HG03159 (cell line): ENCODE data around the gene CAPN14.

Experiments
- ATAC-seq: cut with Tn5 transposase; IDR thresholded peaks from one replicate; pipeline ENCODE4 v1.9.1; 2021; ENCODE audit warnings: mild to moderate bottlenecking, moderate library complexity; ENCODE audit not compliant: unreplicated experiment

Gene CAPN14

DNA sequence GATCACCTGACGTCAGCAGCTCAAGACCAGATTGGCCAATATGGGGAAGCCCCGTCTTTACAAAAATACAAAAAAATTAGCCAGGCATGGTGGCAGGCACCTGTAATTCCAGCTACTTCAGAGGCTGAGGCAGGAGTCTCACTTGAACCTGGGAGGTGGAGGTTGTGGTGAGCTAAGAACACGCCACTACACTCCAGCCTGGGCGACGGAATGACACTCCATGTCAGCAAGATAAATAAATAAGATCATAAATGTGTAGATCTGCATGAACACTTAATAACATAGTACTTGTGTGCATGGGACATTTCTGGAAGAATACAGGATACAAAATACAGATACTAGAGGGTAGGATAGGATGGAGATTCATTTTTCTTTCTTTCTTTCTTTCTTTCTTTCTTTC lies 25.7 kb upstream of the CAPN14 start:
- ATAC-seq: no peak

DNA sequence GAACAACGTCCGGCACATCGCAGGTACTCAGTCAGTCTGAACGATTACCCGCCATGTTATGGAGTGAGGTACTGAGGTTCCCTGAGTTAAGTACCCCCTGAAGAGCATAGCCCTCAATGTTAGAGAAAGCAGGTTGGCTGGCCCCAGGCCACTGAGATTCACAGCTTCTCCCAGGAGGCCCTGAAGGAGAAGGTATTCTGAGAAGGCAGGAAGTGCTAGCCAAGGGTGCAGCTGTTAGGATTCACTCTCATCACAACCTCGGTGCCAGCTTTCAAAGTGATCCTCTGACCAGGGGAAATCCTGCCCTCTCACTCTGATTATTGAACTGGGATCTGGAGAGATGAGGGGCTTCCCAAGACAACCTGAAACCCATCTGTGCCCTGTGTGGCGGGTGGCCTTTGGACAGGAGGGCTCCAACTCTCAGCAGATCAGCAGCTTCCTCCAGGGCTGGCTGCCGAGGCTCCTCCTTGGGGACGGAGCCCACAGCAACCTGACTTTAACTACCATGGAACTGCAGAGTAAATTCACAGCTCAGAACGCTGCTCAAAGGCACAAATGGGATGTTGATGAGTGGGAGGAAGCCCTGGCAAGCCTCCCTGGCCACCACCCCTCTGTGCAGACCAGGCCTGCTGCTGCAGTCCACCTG lies 24.4 kb upstream of the CAPN14 start:
- no peak for ATAC-seq

DNA sequence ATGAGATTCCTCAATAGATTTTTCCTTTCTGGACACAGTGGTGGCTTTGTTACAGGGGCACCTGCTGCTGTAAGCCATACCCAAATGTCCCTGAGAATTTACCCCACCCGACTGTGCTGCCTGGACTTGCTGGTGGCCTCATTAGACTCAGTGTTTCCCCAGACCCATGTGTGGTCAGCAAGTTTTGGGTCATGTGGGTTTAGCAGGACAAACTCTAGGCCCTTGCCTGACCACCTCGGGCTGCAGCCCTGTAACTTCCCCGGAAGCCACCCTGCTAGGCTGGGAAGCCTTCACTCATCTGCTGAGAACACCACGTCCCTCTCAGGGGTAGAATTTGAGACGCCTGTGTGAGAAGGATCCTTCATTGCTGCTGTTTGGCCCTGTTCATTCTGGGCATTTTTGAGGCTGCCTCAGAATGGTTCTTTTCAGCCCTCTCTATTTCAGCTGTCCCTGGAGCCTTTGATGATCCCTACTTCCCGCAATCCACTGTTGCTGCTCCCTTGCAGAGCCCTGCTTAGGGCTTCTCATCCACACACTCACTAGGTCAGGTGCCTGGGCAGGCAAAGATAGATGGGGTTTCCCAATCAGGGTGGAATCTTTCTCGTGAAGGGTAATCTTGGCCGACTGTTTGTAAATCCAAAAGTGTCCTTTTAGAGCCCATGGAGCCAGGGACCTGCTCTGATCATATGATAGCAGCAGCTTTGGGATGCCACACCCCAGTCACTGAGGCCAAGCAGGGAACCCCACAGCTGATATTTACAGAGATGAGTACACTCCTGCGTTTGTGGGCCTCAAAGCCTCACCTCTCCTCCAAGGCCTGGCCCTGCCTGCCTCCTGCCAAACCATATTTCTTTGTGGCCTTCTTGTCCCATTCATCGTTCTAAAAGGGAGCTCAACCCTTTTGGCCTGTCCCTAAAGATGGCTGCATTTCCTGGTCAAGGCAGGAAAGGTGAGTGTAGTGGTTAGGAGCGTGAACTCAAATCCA lies 23.4 kb upstream of the CAPN14 start:
- ATAC-seq: no peak

DNA sequence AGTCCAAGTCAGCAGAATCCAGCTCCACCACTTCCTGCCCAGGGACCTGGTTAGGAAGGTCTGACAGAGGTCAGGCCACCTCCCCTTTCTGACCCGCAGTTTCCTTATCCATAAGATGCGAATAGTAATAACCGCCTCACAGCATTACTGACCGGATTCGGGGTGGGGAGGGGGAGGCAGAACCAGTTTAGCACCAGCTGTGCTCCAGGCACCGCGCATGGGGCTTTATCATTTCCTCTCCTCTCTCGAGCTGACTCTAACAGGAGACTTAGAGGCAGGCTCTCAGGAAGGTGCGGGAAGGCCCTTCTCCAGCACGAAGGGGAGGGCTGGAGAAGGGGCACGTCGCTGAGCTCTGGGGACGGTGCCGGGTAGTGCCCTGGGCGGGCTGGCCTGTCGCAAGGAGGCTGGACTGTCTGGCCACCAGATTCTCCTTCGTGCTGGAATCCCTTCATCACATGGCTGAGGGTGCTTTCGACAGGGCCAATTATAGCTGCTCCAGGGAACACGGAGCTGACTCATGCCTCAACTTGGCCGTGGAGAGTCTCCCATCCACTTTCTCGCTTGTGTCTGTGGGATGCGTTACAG lies 22.4 kb upstream of the CAPN14 start:
- ATAC-seq: no peak

DNA sequence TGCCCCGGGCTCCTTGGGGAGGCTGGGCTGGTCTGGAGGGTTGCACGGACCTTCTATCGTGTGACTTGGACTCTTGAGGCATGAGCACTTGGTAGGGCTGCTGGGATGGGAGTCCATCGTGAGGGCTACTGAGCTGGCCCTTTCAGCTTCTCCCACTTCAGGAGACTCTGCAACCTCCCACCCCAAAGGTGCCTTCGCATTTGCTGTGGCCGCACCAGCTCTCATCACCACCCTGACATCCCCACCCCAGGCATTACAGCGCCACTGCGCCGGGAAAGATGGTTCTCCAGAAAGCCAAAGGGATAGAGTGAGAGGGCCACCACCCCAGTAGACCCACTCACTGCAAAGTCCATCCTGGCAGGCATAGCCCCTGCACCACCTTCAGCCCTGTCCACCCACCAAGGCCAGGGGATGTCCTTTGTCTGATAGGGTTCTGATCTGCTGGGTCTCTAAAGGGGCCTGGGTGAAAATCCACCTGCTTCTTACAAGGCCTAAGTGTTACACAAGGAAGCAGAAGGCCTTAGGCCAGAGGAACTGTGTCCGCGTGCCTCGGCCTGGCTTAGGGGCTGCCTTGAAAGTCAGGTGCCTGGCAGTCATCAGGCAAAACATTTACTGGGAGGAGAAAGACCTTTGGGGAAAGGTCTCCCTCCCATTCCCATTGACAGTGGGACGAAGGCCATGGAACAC lies 21.7 kb upstream of the CAPN14 start:
- no peak for ATAC-seq

DNA sequence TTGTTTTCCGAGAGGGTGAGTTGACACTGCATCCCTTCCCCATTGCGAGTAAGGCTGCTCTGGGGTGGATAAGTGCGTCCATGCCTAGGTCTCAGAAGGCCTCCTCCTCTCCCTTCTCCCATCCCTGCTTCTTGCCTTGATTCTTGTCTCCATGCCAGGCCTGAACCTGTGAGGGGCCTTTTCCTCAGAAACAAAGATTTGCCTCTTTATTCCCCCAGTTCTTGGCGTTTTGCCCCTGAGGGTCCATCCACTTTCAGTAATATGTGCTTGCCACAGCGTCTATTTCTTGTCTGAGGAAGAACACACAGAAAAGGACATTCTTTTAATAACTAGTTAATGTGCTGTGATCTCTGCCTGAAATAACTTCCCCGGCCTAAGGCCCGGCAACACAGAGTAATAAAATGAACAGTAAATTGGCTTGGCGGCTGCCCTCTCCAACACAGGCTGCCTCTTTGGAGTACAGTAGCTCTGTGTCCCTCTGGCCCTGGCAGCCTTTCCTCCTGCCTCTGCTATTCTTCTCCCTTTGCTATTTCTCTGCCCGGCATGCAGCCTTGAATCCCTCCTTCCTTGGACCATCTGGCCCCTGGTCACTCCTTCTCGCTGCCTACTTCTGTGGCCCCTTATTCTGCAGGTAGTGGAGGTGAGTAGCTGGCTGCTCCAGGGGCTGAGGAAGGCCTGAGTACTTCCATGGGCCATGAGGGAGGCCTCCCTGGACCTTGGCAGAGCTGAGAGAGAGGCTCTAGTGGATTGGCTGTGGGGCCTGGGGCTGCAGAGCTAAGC lies 21.0 kb upstream of the CAPN14 start:
- ATAC-seq: no peak

DNA sequence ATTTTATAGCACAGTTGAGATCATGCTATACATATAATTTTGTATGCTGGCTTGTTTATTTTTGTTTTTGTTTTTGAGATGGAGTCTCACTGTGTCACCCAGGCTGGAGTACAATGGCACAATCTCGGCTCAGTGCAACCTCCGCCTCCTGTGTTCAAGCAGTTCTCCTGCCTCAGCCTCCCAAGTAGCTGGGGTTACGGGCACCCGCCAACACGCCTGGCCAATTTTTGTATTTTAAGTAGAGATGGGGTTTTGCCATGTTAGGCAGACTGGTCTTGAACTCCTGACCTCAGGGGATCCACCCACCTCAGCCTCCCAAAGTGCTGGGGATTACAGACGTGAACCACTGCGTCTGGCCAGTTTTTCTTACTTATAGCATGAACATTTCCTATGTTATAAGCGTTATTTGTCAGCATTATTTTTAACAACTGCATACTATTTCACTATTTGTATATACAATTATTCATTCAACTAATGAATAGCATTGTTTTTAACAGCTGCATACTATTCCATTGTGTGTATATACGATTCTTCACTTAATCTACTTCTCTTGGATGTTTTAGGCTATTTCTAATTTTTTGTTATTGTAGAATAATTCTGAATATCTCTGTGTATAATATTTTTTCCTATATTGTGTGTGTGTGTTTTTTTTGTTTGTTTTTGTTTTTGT lies 20.2 kb upstream of the CAPN14 start:
- no peak for ATAC-seq

DNA sequence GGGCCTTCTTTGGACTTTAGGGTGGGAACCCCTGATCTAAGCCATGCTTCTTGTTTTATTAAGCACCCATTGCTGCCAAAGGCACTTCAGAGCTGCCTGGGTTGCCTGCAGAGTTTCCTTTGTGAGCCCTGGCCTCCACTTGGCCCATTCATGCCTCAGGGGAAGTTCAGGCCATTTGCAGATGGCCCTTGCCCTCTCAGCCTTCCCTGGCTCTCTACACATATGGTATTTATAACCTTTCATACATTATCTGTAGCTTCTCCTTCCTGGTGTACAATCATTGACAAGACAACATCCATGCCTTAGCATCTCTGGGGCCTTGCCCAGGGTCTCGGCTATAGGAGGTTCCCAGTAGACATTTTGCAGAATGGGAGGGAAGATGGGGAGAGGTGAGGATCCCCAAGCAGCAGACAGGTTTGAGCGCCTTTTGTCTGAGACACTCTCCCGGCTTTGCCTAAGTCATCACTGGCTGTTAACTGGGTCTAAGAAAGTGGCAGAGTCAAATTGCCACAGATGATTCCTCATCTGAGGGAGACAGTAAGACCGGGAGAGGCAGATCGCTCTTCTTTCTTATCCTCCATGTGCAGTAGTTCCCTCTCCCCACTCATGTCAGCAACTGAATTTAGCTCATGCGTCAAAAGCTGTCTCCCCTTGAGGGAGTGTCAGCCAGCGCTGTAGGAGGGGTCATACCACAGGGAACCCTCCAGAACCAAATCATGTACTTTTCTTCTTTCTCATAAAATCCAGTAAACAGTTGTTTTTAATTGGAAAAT lies 19.3 kb upstream of the CAPN14 start:
- ATAC-seq: no peak

DNA sequence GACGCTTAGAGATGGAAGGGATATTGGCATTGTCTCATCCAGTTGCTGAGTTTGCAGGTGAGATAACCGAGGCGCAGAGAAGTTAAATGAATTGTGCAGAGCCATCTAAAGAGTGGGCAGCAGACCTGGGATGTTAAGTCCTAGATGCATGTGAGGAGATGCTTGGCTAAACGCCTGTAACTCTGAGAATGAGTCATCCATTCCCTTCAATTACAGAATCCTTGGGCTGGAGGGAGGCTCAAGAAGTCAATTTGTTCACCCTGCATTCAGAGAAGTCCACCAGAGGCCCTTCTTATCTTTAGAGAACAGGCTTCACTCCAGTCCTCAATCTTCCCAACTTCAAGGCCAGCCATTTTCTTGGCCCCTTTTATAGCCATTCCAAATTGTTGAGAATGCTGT lies 18.2 kb upstream of the CAPN14 start:
- no peak for ATAC-seq

DNA sequence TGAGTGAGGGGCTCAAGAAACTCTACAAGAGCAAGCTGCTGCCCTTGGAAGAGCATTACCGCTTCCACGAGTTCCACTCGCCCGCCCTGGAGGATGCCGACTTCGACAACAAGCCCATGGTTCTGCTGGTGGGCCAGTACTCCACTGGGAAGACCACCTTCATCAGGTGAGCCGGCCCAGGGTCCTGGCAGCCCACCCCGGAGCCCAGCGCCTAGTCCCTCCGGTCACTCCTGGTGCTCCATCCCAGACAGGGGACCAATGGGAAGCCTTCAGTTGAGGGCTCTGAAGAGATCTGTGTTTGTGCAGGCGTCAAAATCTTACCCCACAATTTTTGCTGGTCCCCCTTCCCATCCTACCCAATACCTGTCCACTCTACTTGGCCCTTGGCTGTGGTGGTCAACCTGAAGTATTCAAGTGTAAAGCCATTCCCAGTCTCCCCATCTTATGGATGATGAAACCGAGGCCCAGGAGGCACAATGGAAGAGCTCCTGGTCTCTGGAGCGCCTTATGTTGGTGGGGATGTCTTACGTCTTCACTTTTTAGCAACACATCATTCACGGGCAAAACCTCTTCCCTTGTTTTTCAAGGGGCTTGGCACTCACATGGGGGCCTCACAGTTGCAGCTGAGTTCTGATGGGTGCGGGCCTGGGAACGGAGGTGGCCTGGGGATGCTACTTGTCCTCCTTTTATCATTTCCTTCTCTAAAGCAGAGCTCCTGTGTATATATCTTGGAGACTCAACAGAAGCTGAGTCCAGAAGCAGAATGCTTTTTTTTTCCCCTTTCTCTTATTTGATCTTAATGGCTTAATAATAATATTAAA lies 17.6 kb upstream of the CAPN14 start:
- no peak for ATAC-seq

DNA sequence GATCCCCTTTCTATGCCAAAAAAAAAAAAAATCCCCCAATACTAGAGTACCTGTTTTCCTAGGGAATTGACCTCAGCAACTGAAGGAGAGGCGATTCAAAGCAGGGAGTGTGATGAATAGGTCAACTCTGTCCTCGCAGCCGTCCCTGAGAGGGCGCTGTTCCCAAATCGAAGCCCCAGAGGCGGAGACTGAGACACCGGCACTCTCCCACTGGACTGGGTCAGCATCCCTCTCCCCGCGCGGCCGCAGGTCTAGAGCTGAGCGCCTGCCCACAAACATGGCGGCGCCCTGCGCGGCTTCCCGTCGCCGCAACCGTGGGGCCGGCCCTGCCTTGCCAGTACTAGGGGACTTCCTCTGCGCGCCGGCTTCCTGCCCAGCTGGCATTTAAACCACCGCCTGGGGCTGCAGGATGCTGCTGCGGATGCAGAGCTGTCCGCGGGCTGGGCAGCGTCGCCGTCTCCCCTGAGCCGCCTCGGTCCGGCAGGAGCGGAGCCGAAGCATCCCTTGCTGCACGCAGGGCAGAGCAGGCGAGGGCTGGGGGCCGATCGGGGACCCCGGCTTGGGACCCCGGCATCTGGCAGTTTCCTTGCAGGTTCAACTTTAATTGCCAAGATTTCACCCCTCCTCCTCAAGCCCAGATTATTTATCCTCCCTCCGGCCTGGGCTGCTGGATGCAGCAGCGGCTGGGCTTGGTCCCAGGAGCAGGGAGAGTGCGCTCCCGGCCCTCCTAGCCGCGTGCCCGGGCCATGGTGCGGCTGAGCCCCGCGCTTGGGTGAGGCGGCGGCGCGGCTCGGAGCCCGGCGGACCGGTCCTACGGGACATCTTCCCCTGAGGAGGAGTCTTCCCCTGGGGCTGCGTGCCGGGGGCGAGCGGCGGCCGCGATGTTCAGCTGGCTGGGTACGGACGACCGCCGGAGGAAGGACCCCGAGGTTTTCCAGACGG lies 16.7 kb upstream of the CAPN14 start, which contains the start of gene EHD3:
EHD3 (plus strand) TSS at position 412 of the 942 bp plus-strand sequence; CDS start at position 882, 470 bp downstream.
- ATAC-seq: peak; percentile 96

DNA sequence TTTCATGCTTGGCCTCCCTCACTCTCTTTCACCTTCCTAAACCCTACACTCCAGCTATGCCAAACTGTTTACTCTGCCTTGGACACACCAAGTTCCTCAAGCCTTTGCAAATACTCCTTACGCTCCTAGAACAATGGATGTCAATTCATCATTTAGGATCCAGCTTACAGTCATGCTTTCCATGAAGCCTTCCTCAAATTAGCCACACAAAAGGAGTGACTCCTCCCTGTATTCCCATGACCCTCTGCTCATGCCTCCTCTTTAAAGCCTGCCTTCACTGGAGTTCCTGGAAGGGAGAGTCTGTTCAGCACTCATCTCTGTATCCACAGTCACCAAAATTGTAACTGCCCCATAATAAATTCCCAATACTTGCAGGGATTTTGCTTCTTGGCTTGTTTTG lies 15.9 kb upstream of the CAPN14 start:
- ATAC-seq: no peak

DNA sequence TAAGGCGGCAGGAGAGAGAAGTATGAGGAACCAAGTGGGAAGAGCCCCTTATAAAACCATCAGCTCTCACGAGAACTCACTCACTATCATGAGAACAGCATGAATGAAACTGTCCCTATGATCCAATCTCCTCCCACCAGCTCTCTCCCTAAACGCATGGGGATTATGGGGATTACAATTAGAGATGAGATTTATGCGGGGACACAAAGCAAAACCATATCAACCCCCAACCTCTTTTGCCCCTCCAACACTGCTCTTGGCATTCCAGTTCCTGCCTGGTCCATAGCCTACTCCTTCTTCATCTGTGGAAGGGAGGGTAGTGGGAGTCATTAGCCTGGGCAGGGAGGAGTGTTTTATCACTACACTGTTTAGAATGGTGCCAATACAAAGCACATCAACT lies 15.3 kb upstream of the CAPN14 start:
- ATAC-seq: no peak

DNA sequence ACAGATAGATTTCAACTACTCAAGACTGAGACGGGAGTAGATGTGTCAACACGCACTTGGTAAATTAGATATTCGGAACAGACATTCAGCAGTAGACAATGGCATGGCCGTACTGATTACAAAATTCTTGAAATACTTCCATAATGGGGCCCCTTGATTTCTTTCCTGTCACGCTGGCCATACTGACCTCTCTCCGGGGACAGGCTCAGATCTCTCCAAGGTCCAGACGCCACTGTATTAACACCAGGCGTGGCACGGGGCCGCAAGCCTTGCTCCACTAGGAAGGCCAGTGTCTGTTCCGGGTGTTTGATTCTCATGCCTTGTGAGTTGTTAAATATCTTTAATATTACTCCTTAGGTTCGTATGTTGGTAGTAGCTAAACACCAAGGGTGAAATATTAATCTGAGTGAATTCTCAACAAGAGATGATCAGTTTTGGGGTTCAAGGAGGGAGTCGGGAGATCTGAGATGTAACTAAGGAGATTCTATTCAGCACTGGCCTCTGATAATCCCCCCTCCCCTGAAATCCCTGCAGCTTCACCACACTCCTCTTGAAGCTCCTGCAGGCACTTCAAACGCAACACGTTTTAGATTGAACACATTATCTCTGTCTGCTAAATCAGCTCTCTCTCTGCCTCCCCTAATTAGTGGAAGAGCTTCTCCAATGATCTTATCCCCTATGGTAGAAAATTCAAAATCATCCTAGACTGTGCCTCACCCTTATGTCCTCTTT lies 14.4 kb upstream of the CAPN14 start:
- ATAC-seq: no peak

DNA sequence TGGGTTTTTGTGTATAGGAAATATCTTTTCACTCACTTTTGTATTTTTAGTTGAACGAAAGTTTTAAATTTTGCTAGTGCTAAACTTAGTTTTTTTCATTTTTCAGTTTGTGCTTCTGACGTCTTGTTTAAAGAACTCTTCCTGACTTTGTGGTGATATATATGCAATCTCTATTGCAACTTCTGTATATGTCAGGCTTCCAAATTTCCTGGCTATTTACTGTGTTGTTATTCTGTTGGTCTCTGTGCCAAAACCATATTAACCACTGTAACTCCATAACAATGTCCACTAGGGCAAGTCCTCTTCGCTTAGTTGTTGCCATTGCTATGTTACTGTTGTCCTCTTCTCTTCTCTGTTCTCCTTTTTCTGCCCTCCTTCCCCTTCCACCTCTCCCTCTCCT lies 13.4 kb upstream of the CAPN14 start:
- no peak for ATAC-seq

DNA sequence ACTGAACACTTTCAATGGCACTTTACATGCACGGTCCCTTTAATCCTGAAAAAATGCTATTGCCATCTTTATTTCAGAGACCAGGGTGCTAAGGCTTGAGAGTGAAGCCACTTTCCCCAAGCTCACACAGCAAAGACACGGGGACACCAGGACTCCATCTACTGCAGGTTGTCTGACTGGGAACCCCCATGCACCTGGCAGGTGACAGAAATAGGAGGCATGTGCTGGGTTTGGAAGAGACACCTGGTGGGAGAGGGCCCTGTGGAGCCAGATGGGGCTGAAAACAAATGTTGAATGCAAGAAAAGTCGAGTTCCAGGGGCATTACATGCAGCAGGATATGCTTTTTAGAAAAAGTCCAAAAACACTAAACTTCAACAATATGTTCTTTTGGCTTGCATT lies 11.4 kb upstream of the CAPN14 start:
- ATAC-seq: no peak
